GM12878 (cell line): Measurements from ENCODE around the gene FAM234B. TPM values are rescaled to one million over a fixed set of nuclear protein-coding genes. Genes with fewer than 3 reads are reported as not detected.

Experiments used
- IRF4 ChIP-seq: IDR thresholded peaks from 2 replicates; pipeline ENCODE4 v1.6.1; 2011; ENCODE audit warnings: low read depth, low read length
- RB1 ChIP-seq: fragments of 450-650 bp; formaldehyde crosslinking; IDR thresholded peaks from 2 replicates; pipeline ENCODE4 v1.6.1; 2017; ENCODE audit warnings: mild to moderate bottlenecking, borderline replicate concordance
- SPI1 ChIP-seq: IDR thresholded peaks from 2 replicates; pipeline ENCODE4 v1.6.1; 2011; ENCODE audit warnings: low read depth, mild to moderate bottlenecking, low read length, moderate library complexity, borderline replicate concordance; ENCODE audit not compliant: insufficient read depth
- ZNF207 ChIP-seq: fragments of 450-650 bp; IDR thresholded peaks from 2 replicates; pipeline ENCODE4 v1.6.1; 2014; ENCODE audit warnings: antibody characterized with exemption, mild to moderate bottlenecking, borderline replicate concordance
- polyA plus RNA-seq, 11 experiments: library from polyadenylated mRNA; depleted of rRNA in 4 of 11; unstranded in 6 of 11; stranded (reverse) in 5 of 11; fragments of >200 nt; fragmentation: Nextera tagmentation in 4 of 11; fragmentation: Illumina TruSeq in 1 of 11; extraction: Ambion mirVana in 4 of 11; extraction: Trizol in 1 of 11; gene quantifications; 1 replicate in 1 of 11; 2 replicates in 10 of 11; pipeline versions ENCODE4 v1.2.1 to v1.2.3, GENCODE V29; 2011 to 2016; ENCODE audit warnings: inconsistent platforms in 2 of 11, missing spikeins in 2 of 11, low read depth in 1 of 11
- total RNA-seq, 4 experiments: library from RNA; depleted of rRNA in 3 of 4; stranded (reverse); fragments of >200 nt in 3 of 4; fragmentation: Illumina TruSeq in 1 of 4; extraction: Trizol in 1 of 4; gene quantifications; 2 replicates each; pipeline versions ENCODE4 v1.2.1 to v1.2.3, GENCODE V29; 2013 to 2021
- TF ChIP-seq, protein P1 (sequence below): fragments of 450-650 bp; IDR thresholded peaks from 2 replicates; pipeline ENCODE4 v1.6.1; 2017; ENCODE audit warnings: mild to moderate bottlenecking, moderate library complexity

The FAM234B gene
- total and polyA plus RNA-seq, 10 of the 15 experiments (the other 5 are each of a cell fraction or from before 2014, with no cell fraction given): 0.09 to 2.8 (median 0.18) TPM

DNA sequence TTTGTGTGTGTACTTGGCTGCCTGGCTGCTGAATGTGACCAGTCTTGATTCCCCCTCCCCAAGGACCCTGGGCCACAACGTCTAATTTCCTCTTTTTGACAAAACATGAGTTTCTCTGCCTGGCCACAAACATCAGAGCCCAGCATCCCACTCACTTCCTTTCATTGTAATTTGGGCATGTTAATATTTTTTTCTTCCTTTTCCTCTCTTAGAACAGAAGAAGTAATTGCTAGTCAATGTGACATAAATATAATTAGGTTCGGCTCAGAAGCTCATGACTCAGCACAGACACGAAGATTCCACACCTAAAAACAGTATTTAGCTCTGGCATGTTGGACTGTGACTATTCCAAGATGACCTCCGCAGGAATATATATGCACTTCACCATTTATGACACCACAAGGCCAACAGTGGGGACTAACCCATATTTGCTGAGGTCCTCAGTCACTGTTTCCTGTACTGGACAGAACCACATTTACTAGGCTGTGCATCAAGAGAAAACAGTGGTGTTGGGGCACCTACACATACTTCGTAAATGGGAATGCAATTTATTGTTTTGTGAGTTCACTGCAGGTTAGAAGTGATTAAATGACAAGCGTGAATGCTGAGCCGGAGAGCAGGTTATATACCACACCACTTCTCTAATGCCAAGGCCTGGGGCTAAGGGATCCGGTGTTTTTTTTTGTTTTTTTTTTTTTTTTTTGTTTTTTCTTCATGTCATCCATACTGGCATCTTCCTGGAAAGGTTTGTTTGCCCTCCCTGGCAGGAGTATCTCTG lies 55.1 kb downstream of the FAM234B start (continued):
- TF ChIP-seq, protein P1, sequence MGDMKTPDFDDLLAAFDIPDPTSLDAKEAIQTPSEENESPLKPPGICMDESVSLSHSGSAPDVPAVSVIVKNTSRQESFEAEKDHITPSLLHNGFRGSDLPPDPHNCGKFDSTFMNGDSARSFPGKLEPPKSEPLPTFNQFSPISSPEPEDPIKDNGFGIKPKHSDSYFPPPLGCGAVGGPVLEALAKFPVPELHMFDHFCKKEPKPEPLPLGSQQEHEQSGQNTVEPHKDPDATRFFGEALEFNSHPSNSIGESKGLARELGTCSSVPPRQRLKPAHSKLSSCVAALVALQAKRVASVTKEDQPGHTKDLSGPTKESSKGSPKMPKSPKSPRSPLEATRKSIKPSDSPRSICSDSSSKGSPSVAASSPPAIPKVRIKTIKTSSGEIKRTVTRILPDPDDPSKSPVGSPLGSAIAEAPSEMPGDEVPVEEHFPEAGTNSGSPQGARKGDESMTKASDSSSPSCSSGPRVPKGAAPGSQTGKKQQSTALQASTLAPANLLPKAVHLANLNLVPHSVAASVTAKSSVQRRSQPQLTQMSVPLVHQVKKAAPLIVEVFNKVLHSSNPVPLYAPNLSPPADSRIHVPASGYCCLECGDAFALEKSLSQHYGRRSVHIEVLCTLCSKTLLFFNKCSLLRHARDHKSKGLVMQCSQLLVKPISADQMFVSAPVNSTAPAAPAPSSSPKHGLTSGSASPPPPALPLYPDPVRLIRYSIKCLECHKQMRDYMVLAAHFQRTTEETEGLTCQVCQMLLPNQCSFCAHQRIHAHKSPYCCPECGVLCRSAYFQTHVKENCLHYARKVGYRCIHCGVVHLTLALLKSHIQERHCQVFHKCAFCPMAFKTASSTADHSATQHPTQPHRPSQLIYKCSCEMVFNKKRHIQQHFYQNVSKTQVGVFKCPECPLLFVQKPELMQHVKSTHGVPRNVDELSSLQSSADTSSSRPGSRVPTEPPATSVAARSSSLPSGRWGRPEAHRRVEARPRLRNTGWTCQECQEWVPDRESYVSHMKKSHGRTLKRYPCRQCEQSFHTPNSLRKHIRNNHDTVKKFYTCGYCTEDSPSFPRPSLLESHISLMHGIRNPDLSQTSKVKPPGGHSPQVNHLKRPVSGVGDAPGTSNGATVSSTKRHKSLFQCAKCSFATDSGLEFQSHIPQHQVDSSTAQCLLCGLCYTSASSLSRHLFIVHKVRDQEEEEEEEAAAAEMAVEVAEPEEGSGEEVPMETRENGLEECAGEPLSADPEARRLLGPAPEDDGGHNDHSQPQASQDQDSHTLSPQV: no peak
- TF ChIP-seq IRF4 (no peak), RB1 (no peak), ZNF207 (no peak), SPI1 (peak; percentile 10; the same call in 1 of the 2 replicates)
